Measurements from ENCODE around the gene ZNF253.
"Not testable (repeated sequence)": the region's sequence is repeated elsewhere in the genome, so short reads cannot be mapped to it uniquely, and the experiment has no call there.

The ZNF253 gene

DNA sequence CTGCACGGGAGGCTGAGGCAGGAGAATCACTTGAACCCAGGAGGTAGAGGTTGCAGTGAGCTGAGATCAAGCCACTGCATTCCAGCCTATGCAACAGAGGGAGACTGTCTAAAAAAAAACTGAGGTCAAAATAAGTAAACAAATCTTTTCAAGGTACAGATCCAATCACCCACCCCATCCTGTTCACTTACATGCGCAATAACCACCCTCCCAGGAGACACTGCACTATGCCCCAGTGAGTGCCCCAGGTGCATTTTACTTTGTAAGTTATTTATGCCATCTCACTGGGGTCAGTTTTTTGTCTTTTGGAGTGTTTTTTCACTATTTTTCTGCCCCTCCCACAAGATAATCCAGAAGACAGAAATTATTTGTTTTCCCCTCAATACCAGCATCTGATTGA is 6.9 kb upstream of the ZNF253 start:
- H3K36me3 ChIP-seq, result no peaks in the 10 kb centered on the region
- H3K27me3 ChIP-seq, result peaks cover 0 to 7% of the 10 kb centered on the region in 2 donors
- no peaks in the 10 kb centered on the region for H3K4me1 ChIP-seq
- no peak for DNase-seq
- intact Hi-C loops (cut with DNase I; ENCODE audit: low total_unique reads), result no loop called here
- H3K4me3 ChIP-seq, result no peak overlapping the region
- H3K27ac ChIP-seq, result no peak overlapping the region
- H3K9me3 ChIP-seq, result no peaks in the 10 kb centered on the region
- TF ChIP-seq, protein P1, sequence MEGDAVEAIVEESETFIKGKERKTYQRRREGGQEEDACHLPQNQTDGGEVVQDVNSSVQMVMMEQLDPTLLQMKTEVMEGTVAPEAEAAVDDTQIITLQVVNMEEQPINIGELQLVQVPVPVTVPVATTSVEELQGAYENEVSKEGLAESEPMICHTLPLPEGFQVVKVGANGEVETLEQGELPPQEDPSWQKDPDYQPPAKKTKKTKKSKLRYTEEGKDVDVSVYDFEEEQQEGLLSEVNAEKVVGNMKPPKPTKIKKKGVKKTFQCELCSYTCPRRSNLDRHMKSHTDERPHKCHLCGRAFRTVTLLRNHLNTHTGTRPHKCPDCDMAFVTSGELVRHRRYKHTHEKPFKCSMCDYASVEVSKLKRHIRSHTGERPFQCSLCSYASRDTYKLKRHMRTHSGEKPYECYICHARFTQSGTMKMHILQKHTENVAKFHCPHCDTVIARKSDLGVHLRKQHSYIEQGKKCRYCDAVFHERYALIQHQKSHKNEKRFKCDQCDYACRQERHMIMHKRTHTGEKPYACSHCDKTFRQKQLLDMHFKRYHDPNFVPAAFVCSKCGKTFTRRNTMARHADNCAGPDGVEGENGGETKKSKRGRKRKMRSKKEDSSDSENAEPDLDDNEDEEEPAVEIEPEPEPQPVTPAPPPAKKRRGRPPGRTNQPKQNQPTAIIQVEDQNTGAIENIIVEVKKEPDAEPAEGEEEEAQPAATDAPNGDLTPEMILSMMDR (IDR thresholded peaks at IDR 0.05), result no peak

DNA sequence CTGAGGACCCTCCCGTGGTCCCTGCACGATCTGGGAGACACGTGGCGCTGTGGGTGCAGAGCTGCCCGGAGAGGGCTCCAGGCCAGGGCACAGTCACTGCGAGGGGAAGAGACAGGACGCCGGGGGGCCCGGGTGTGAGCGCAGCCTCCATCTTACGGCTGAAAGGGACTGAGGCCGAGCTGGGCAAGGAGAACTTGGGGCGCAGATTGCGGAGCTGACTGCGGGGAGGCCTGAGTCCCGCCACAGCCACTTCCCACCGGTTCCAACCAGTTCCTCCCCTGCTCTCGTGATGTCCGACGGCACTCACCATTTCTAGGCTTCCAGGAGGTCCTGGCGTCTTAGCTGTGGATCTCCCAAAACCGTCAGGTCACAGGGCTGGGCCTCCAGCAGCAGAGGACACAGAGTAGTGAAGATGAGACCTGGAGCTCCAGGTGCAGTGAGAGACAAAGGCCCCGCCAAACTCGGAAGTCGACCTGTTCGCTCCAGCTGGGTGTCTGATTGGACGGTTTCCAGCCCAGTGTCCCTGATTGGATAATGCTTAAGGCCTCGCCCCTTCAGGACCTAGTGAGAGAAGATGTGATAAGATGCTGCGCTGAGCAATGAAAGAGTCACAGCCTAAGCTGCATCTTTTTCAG is 4.8 kb upstream of the ZNF253 start:
- H3K27me3 ChIP-seq, result peaks cover 0 to 7% of the 10 kb centered on the region in 2 donors
- H3K4me3 ChIP-seq, result no peak overlapping the region
- intact Hi-C loops (cut with DNase I; ENCODE audit: low total_unique reads), result no loop called here
- DNase-seq, result no peak
- no peaks in the 10 kb centered on the region for H3K36me3 ChIP-seq
- peaks cover 0 to 4% (median 0%) of the 10 kb centered on the region in 4 donors for H3K4me1 ChIP-seq
- H3K27ac ChIP-seq, result no peak overlapping the region
- TF ChIP-seq, protein P1 (IDR thresholded peaks at IDR 0.05), result no peak
- no peaks in the 10 kb centered on the region for H3K9me3 ChIP-seq

DNA sequence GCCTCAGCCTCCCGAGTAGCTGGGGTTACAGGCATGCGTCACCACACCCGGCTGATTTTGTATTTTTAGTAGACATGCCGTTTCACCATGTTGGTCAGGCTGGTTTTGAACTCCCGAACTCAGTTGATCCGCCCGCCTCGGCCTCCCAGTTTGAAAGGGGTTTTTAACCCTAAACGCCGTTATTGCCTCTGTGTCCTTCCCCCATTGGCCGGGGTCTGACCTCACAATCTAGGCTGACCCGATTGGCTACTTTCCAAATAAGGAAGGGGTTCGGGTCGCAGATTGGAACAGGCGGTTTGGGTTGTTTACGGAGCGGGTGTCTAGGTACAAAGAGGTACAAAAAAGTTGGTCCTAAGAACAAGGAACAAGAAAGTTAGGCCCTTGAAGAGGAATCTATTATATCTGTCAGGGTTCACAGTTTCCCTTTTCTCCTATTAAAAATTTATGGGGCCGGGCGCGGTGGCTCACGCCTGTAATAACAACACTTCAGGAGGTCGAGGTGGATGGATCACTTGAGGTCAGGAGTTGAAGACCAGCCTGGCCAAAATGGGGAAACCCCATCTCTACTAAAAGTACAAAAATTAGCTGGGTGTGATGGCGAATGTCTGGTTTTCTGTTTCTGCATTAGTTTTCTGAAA is 1.0 kb downstream of the ZNF253 start:
- TF ChIP-seq, protein P1 (IDR thresholded peaks at IDR 0.05), result no peak
- Histone ChIP-seq H3K36me3 (no peaks in the 10 kb centered on the region), H3K27ac (peak overlapping the region; percentile 92 to 94), H3K4me1 (peaks cover 0 to 47% (median 18%) of the 10 kb centered on the region in 4 donors), H3K27me3 (no peaks in the 10 kb centered on the region), H3K9me3 (no peaks in the 10 kb centered on the region), H3K4me3 (peak overlapping the region; percentile 70 to 88)
- DNase-seq, result peak in 1 of 2 donors; percentile 21
- intact Hi-C loops (cut with DNase I; ENCODE audit: low total_unique reads), result loop anchor here (5.0 kb wide), 2 partner anchors 36 to 44 kb away; partner anchors contain the start of genes ZNF506 and ZNF93

DNA sequence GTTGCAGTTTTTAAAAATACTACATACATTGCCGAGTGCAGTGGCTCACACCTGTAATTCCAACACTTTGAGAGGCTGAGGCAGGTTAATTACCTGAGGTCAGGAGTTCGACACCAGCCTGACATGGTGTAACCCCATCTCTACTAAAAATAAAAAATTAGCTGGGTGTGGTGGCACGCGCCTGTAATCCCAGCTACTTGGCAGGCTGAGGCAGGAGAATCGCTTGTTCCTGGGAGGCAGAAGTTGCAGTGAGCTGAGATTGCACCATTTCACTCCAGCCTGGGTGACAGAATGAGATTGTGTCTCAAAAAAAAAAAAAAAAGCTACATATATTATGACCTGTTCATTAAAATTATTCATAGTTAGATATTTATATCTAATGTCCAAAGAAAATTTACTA is 4.4 kb downstream of the ZNF253 start:
- DNase-seq; H3K27me3 ChIP-seq; H3K9me3 ChIP-seq; H3K4me3 ChIP-seq; H3K27ac ChIP-seq; intact Hi-C loops (cut with DNase I; ENCODE audit: low total_unique reads): not testable (repeated sequence)
- Histone ChIP-seq H3K36me3 (peaks cover 0 to 16% (median 6%) of the 10 kb centered on the region in 3 donors), H3K4me1 (peaks cover 0 to 50% (median 18%) of the 10 kb centered on the region in 4 donors)

DNA sequence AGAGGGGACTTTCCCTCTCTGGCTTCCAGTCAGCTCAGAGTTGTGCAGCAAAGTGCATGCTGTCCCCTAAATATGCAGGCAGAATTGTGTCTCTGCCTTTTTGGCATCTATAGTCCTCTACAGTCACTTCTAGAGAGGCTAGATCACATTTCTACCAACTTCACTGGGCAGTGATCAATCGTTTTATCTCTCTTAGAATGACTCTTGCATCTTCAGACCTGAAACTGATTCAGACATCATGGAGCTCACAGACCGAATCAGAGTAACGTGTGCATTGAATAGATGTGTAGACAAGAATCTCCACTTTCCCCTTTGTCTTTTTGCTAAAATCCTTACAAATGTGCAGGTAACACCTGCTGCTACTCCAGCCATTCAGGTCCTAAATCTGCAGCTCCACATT is 6.2 kb downstream of the ZNF253 start:
- Histone ChIP-seq H3K9me3 (no peaks in the 10 kb centered on the region), H3K4me1 (peaks cover 0 to 48% (median 18%) of the 10 kb centered on the region in 4 donors), H3K4me3 (no peak overlapping the region), H3K27ac (no peak overlapping the region), H3K36me3 (peaks cover 0 to 16% (median 6%) of the 10 kb centered on the region in 3 donors), H3K27me3 (no peaks in the 10 kb centered on the region)
- DNase-seq, result no peak
- intact Hi-C loops (cut with DNase I; ENCODE audit: low total_unique reads), result no loop called here
- TF ChIP-seq, protein P1 (IDR thresholded peaks at IDR 0.05), result no peak

DNA sequence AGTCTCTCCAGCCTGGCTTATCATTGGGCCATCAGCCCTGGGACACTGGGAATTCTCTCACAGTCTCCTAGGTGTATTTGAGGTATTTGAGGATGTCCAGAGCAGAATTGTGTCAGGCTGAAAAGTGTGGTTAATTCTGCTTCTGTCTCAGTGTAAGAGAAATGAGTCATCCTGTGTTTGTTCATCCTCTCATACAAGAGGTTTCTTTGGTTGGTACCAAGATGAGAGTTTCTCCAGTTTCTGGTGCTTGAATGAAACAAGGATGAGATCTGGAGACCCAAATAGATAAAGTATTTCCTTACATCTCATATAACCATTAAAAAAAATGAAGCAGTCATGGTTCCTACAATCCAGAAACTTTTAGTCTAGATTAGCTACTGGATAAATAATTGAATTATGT is 7.7 kb downstream of the ZNF253 start:
- Histone ChIP-seq H3K4me3 (no peak overlapping the region), H3K27ac (no peak overlapping the region), H3K27me3 (no peaks in the 10 kb centered on the region), H3K4me1 (peaks cover 0 to 36% (median 6%) of the 10 kb centered on the region in 4 donors), H3K9me3 (no peaks in the 10 kb centered on the region), H3K36me3 (peaks cover 0 to 16% (median 6%) of the 10 kb centered on the region in 3 donors)
- TF ChIP-seq, protein P1 (IDR thresholded peaks at IDR 0.05), result no peak
- DNase-seq, result no peak
- intact Hi-C loops (cut with DNase I; ENCODE audit: low total_unique reads), result no loop called here
